SK-N-SH treated with all-trans-retinoic acid at 6 μM for 48 hours (cell line): Measurements from ENCODE around the gene MEG3.

Experiments used
- ATAC-seq: fragments of 200-7000 bp; cut with Tn5 transposase; 3 replicates; pipeline ENCODE4 v1.9.1; 2020; ENCODE audit warnings: mild to moderate bottlenecking, moderate library complexity
- ARNTL ChIP-seq: fragments of 450-650 bp; formaldehyde crosslinking; IDR thresholded peaks from 2 replicates; pipeline ENCODE4 v1.5.0; 2020; ENCODE audit warnings: low read depth, mild to moderate bottlenecking, moderate library complexity, borderline replicate concordance
- BACH2 ChIP-seq: fragments of 250-450 bp; sonication (Bioruptor Pico); IDR thresholded peaks from 2 replicates; pipeline ENCODE4 v1.9.0; 2021; ENCODE audit warnings: mild to moderate bottlenecking, borderline replicate concordance
- ESRRG ChIP-seq: fragments of 250-450 bp; sonication (Bioruptor Pico); IDR thresholded peaks from 2 replicates; pipeline ENCODE4 v1.6.1; 2021; ENCODE audit warnings: mild to moderate bottlenecking
- GLIS3 ChIP-seq: fragments of 250-450 bp; sonication (Bioruptor Pico); IDR thresholded peaks from 2 replicates; pipeline ENCODE4 v1.5.0; 2020; ENCODE audit warnings: mild to moderate bottlenecking, moderate library complexity
- PPARA ChIP-seq: fragments of 250-450 bp; sonication (Bioruptor Pico); IDR thresholded peaks from 2 replicates; pipeline ENCODE4 v1.5.0; 2020; ENCODE audit warnings: mild to moderate bottlenecking, borderline replicate concordance
- RARB ChIP-seq: fragments of 250-450 bp; sonication (Bioruptor Pico); IDR thresholded peaks from 2 replicates; pipeline ENCODE4 v1.8.0; 2021; ENCODE audit warnings: mild to moderate bottlenecking, moderate library complexity
- SNAI2 ChIP-seq: fragments of 250-450 bp; sonication (Bioruptor Pico); IDR thresholded peaks from 2 replicates; pipeline ENCODE4 v1.5.0; 2020; ENCODE audit warnings: mild to moderate bottlenecking, moderate library complexity
- TCF4 ChIP-seq: fragments of 250-450 bp; sonication (Bioruptor Pico); IDR thresholded peaks from 2 replicates; pipeline ENCODE4 v1.8.0; 2021; ENCODE audit warnings: mild to moderate bottlenecking, moderate library complexity, borderline replicate concordance
- TOX ChIP-seq: fragments of 250-450 bp; sonication (Bioruptor Pico); IDR thresholded peaks from 2 replicates; pipeline ENCODE4 v1.8.0; 2021; ENCODE audit warnings: mild to moderate bottlenecking, moderate library complexity, borderline replicate concordance
- ZC3H10 ChIP-seq: fragments of 250-450 bp; sonication (Bioruptor Pico); IDR thresholded peaks from 2 replicates; pipeline ENCODE4 v1.5.1; 2021; ENCODE audit warnings: mild to moderate bottlenecking, moderate library complexity
- ZFP3 ChIP-seq: fragments of 250-450 bp; sonication (Bioruptor Pico); IDR thresholded peaks from 2 replicates; pipeline ENCODE4 v1.5.0; 2020; ENCODE audit warnings: mild to moderate bottlenecking, moderate library complexity
- ZFP30 ChIP-seq: fragments of 450-650 bp; formaldehyde crosslinking; IDR thresholded peaks from 2 replicates; pipeline ENCODE4 v1.5.0; 2022; ENCODE audit warnings: mild to moderate bottlenecking, moderate library complexity
- ZNF565 ChIP-seq: fragments of 450-650 bp; formaldehyde crosslinking; conservative IDR thresholded peaks from 2 replicates; pipeline ENCODE4 v1.5.0; 2020; ENCODE audit warnings: low read depth, mild to moderate bottlenecking, moderate library complexity
- ZNF70 ChIP-seq: fragments of 450-650 bp; formaldehyde crosslinking; IDR thresholded peaks from 2 replicates; pipeline ENCODE4 v1.5.0; 2020; ENCODE audit warnings: mild to moderate bottlenecking, moderate library complexity
- ZNF8 ChIP-seq: fragments of 450-650 bp; formaldehyde crosslinking; IDR thresholded peaks from 2 replicates; pipeline ENCODE4 v1.5.0; 2020; ENCODE audit warnings: mild to moderate bottlenecking, moderate library complexity
- TF ChIP-seq, protein P1 (sequence below): fragments of 250-450 bp; sonication (Bioruptor Pico); IDR thresholded peaks from 2 replicates; pipeline ENCODE4 v1.8.0; 2020; ENCODE audit warnings: mild to moderate bottlenecking, moderate library complexity, borderline replicate concordance
- TF ChIP-seq, protein P2 (sequence below): fragments of 250-450 bp; sonication (Bioruptor Pico); IDR thresholded peaks from 2 replicates; pipeline ENCODE4 v1.5.1; 2020; ENCODE audit warnings: low read depth, mild to moderate bottlenecking, moderate library complexity
- TF ChIP-seq, protein P3 (sequence below): fragments of 250-450 bp; sonication (Bioruptor Pico); IDR thresholded peaks from 2 replicates; pipeline ENCODE4 v1.8.0; 2021; ENCODE audit warnings: low read depth, mild to moderate bottlenecking, moderate library complexity, borderline replicate concordance
- TF ChIP-seq, protein P4 (sequence below): fragments of 250-450 bp; sonication (Bioruptor Pico); IDR thresholded peaks from 2 replicates; pipeline ENCODE4 v1.5.1; 2021; ENCODE audit warnings: mild to moderate bottlenecking, moderate library complexity
- TF ChIP-seq, protein P5 (sequence below): fragments of 250-450 bp; sonication (Bioruptor Pico); IDR thresholded peaks from 2 replicates; pipeline ENCODE4 v1.5.0; 2020; ENCODE audit warnings: mild to moderate bottlenecking, moderate library complexity

MEG3 gene

DNA sequence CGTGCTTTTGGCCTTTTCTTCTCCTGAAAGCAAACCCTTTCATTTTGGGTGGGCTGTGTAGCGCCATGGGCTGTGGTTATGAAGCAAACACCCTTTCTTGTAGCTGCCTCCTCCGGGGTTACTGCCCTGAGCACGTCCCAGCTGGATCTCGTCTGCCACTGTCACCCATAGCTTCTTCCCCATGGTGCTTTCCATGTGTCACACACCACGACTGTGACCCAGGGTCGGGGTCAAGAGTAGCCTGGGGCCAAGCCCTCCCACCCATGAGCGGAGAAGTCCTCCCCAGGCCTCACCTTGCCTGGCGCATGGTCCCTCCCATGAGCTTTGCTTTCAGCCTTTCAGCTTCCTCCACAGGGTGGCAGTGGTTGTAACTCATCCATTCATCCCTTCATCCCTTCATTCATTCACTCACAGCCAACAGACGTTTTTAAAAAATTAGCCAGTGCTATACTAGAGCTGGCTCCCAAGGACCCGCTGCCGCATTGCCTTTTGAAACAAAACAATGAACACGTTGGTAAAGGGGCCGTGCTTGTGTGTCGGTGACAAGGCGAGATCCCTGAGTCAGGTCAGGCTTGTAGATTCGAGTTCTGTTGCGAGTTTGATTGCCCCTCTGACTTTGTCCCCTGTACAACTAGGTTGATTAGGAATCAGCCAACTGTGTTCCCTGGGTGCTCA, 29.5 kb downstream of the MEG3 start (continued):
- TF ChIP-seq, protein P1, sequence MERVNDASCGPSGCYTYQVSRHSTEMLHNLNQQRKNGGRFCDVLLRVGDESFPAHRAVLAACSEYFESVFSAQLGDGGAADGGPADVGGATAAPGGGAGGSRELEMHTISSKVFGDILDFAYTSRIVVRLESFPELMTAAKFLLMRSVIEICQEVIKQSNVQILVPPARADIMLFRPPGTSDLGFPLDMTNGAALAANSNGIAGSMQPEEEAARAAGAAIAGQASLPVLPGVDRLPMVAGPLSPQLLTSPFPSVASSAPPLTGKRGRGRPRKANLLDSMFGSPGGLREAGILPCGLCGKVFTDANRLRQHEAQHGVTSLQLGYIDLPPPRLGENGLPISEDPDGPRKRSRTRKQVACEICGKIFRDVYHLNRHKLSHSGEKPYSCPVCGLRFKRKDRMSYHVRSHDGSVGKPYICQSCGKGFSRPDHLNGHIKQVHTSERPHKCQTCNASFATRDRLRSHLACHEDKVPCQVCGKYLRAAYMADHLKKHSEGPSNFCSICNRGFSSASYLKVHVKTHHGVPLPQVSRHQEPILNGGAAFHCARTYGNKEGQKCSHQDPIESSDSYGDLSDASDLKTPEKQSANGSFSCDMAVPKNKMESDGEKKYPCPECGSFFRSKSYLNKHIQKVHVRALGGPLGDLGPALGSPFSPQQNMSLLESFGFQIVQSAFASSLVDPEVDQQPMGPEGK (CRISPR knock-in tag): no peak
- TF ChIP-seq ZFP30 (CRISPR knock-in tag): no peak
- TF ChIP-seq BACH2 (CRISPR knock-in tag): no peak
- no peak for TF ChIP-seq ESRRG (CRISPR knock-in tag)
- TF ChIP-seq, all 23 proteins: peak for 0

DNA sequence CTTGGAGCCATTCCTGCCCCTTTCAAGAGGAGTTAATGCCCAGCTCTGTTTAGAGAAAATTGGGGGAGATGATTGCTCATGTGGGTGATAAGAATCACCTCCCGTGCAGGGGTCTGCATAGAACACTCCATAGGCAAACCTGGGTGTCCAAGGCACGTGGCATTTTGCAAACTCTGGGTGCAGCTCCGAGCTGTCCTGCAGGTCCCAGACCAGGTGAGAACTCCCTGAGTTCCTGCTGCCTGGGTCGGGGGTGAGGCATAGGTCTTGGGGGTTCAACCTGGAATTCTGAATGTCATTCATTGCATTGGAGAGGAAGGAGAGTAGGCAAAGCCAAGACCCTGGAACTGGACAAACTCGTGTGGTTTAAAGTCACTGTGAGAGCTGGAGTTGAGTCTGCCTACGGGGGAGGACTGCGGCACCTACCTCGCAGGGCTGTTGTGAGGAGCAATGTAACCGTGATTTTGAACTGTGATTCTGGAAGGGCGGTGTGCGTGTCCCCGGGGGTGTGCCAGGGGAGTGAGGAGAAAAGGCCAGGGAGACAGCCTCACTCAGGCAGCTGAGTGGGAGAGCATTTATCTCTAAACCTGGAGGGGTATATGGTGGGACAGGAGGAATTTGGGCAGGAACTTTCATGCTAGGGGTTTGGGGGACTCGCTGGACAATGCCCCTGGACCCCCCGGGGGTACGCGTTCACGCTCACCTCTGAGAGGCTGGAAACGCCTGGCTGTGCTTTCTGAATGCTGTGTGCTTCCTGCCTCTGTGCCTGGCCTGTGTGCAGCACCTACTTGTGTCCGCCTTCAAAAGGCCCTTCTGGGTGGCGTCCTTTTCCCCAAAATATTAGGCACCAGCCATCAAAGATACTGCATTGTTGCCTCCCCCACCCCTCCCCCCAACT, 30.4 kb downstream of the MEG3 start:
- no peak for ATAC-seq
- TF ChIP-seq PPARA (CRISPR knock-in tag): no peak
- no peak for TF ChIP-seq ZFP3 (CRISPR knock-in tag)
- TF ChIP-seq, protein P1 (CRISPR knock-in tag): no peak
- no peak for TF ChIP-seq RARB (CRISPR knock-in tag)

DNA sequence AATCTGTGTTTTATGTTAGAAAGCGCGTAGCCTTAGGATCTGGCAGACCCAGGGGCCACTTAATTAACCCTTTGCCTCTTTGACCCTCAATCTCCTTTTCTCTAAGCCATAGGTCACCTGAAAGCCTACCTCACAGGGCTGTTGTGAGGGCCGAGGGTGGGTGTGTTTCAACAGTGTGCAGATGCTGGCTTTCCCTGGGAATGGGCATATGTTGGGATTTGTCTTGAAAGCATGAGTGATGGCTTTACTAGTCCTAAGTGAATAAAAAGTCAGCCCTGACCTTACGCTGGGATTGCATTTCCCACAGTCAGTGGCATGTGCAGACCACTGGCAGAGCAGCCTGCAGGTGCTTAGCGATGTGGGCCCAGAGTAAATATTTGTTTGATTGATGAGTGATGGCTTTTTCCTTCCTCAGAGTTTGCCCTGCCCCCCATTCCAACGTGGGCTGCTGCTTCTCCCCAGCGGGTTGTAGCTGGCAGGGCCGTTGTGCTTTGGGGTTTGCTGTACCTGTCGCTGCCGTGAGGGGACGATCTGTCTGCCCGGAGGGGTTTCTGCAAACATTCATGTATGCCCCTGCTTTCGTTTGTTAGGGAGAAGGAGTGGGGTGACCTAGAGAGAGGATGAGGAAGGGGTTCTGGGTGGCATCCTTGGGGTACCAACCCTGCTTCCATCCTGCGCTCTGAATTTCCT, 31.5 kb downstream of the MEG3 start:
- TF ChIP-seq ZNF70 (no peak), ZNF8 (no peak), ZFP30 (CRISPR knock-in tag) (no peak), ESRRG (CRISPR knock-in tag) (no peak), TOX (CRISPR knock-in tag) (no peak), ZNF565 (CRISPR knock-in tag) (no peak), TCF4 (CRISPR knock-in tag) (no peak), BACH2 (CRISPR knock-in tag) (no peak), PPARA (CRISPR knock-in tag) (no peak), SNAI2 (CRISPR knock-in tag) (no peak), ZFP3 (CRISPR knock-in tag) (no peak), RARB (CRISPR knock-in tag) (no peak), ZC3H10 (CRISPR knock-in tag) (no peak), ARNTL (CRISPR knock-in tag) (no peak), GLIS3 (no peak)
- TF ChIP-seq, protein P2, sequence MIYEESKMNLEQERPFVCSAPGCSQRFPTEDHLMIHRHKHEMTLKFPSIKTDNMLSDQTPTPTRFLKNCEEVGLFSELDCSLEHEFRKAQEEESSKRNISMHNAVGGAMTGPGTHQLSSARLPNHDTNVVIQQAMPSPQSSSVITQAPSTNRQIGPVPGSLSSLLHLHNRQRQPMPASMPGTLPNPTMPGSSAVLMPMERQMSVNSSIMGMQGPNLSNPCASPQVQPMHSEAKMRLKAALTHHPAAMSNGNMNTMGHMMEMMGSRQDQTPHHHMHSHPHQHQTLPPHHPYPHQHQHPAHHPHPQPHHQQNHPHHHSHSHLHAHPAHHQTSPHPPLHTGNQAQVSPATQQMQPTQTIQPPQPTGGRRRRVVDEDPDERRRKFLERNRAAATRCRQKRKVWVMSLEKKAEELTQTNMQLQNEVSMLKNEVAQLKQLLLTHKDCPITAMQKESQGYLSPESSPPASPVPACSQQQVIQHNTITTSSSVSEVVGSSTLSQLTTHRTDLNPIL (CRISPR knock-in tag): no peak
- TF ChIP-seq, protein P3, sequence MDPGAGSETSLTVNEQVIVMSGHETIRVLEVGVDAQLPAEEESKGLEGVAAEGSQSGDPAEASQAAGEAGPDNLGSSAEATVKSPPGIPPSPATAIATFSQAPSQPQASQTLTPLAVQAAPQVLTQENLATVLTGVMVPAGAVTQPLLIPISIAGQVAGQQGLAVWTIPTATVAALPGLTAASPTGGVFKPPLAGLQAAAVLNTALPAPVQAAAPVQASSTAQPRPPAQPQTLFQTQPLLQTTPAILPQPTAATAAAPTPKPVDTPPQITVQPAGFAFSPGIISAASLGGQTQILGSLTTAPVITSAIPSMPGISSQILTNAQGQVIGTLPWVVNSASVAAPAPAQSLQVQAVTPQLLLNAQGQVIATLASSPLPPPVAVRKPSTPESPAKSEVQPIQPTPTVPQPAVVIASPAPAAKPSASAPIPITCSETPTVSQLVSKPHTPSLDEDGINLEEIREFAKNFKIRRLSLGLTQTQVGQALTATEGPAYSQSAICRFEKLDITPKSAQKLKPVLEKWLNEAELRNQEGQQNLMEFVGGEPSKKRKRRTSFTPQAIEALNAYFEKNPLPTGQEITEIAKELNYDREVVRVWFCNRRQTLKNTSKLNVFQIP (CRISPR knock-in tag): no peak
- TF ChIP-seq, protein P4, sequence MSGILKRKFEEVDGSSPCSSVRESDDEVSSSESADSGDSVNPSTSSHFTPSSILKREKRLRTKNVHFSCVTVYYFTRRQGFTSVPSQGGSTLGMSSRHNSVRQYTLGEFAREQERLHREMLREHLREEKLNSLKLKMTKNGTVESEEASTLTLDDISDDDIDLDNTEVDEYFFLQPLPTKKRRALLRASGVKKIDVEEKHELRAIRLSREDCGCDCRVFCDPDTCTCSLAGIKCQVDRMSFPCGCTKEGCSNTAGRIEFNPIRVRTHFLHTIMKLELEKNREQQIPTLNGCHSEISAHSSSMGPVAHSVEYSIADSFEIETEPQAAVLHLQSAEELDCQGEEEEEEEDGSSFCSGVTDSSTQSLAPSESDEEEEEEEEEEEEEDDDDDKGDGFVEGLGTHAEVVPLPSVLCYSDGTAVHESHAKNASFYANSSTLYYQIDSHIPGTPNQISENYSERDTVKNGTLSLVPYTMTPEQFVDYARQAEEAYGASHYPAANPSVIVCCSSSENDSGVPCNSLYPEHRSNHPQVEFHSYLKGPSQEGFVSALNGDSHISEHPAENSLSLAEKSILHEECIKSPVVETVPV (CRISPR knock-in tag): no peak
- TF ChIP-seq, protein P5, sequence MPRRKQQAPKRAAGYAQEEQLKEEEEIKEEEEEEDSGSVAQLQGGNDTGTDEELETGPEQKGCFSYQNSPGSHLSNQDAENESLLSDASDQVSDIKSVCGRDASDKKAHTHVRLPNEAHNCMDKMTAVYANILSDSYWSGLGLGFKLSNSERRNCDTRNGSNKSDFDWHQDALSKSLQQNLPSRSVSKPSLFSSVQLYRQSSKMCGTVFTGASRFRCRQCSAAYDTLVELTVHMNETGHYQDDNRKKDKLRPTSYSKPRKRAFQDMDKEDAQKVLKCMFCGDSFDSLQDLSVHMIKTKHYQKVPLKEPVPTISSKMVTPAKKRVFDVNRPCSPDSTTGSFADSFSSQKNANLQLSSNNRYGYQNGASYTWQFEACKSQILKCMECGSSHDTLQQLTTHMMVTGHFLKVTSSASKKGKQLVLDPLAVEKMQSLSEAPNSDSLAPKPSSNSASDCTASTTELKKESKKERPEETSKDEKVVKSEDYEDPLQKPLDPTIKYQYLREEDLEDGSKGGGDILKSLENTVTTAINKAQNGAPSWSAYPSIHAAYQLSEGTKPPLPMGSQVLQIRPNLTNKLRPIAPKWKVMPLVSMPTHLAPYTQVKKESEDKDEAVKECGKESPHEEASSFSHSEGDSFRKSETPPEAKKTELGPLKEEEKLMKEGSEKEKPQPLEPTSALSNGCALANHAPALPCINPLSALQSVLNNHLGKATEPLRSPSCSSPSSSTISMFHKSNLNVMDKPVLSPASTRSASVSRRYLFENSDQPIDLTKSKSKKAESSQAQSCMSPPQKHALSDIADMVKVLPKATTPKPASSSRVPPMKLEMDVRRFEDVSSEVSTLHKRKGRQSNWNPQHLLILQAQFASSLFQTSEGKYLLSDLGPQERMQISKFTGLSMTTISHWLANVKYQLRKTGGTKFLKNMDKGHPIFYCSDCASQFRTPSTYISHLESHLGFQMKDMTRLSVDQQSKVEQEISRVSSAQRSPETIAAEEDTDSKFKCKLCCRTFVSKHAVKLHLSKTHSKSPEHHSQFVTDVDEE (CRISPR knock-in tag): no peak
- TF ChIP-seq, protein P1 (CRISPR knock-in tag): no peak
- TF ChIP-seq, all 23 proteins: peak for 0
- no peak for ATAC-seq
